Kidney epithelial cell (primary cell): ENCODE measurements around the gene HCK. TPM values are rescaled to one million over a fixed set of nuclear protein-coding genes. Genes with fewer than 3 reads are reported as not detected.

ENCODE experiments used
- DNase-seq: peaks from one replicate; pipeline ENCODE4 v3.0.0-alpha.2; 2010; ENCODE audit warnings: low read depth
- H3K27me3 ChIP-seq: 2 replicates; pipeline ENCODE4 v1.6.0; 2011; ENCODE audit warnings: low read length; ENCODE audit not compliant: control insufficient read depth, insufficient read depth
- H3K36me3 ChIP-seq: 2 replicates; pipeline ENCODE4 v1.5.1; 2011; ENCODE audit warnings: low read length; ENCODE audit not compliant: control insufficient read depth, insufficient read depth
- H3K4me3 ChIP-seq: 2 replicates; pipeline ENCODE4 v1.5.1; 2011; ENCODE audit warnings: low read depth, mild to moderate bottlenecking, control low read depth, low read length
- CTCF ChIP-seq: IDR thresholded peaks from 2 replicates; pipeline ENCODE4 v1.5.1; 2011; ENCODE audit warnings: mild to moderate bottlenecking, moderate library complexity, low read length, control low read depth, inconsistent platforms; ENCODE audit not compliant: insufficient read depth, poor library complexity, severe bottlenecking
- total RNA-seq: library from RNA; depleted of rRNA; stranded (reverse); fragments of >200 nt; gene quantifications from 2 replicates; pipeline ENCODE4 v1.2.3, GENCODE V29; 2015

HCK gene
- total RNA-seq, 1 donor from 2014 or later: 0.17 TPM

GRCh38 chr20:32050851-32051556 is 1.0 kb upstream of the HCK start:
- no peak for DNase-seq
- Histone ChIP-seq H3K27me3 (peaks cover 37% of the 10 kb centered on the region), H3K36me3 (no peaks in the 10 kb centered on the region), H3K4me3 (no peak overlapping the region)
- no peak for TF ChIP-seq CTCF

GRCh38 chr20:32051720-32052089 is 337 bp upstream of the HCK start:
- Histone ChIP-seq H3K4me3 (no peak overlapping the region), H3K36me3 (no peaks in the 10 kb centered on the region), H3K27me3 (peaks cover 37% of the 10 kb centered on the region)
- no peak for DNase-seq
- no peak for TF ChIP-seq CTCF

GRCh38 chr20:32052778-32053362 is 828 bp downstream of the HCK start:
- no peaks in the 10 kb centered on the region for H3K36me3 ChIP-seq
- H3K27me3 ChIP-seq: peaks cover 40% of the 10 kb centered on the region
- DNase-seq: no peak
- no peak for TF ChIP-seq CTCF
- no peak overlapping the region for H3K4me3 ChIP-seq

GRCh38 chr20:32053648-32054047 is 1.6 kb downstream of the HCK start:
- DNase-seq: no peak
- Histone ChIP-seq H3K27me3 (peaks cover 41% of the 10 kb centered on the region), H3K36me3 (no peaks in the 10 kb centered on the region), H3K4me3 (no peak overlapping the region)
- TF ChIP-seq CTCF: no peak

- TF ChIP-seq CTCF: no peak
- DNase-seq: no peak
- Histone ChIP-seq H3K4me3 (no peak overlapping the region), H3K27me3 (peaks cover 28% of the 10 kb centered on the region), H3K36me3 (no peaks in the 10 kb centered on the region)
These were observed 4.9 kb downstream of the HCK start for GRCh38 chr20:32056708-32057483.
